Memory B cell (primary cell): ENCODE data around the gene CXCR4.
A peak's percentile ranks its signal among the peaks of the same experiment; 100 is the strongest.

Experiments
- ATAC-seq: fragments of 150-1000 bp; cut with Tn5 transposase; 2 replicates; pipeline ENCODE4 v1.10.0; 2021; ENCODE audit warnings: low read depth, mild to moderate bottlenecking, moderate library complexity
- DNase-seq, 2 donors: peaks; one replicate each; pipeline ENCODE4 v3.0.0; 2022; ENCODE audit warnings: low spot score in 2 of 2
- H3K27ac Mint-ChIP-seq: one replicate; pipeline ENCODE4 v1.8.0; 2022; ENCODE audit warnings: mild to moderate bottlenecking, moderate library complexity, mixed read lengths
- H3K27me3 Mint-ChIP-seq: one replicate; pipeline ENCODE4 v1.8.0; 2022; ENCODE audit warnings: mixed read lengths
- H3K36me3 Mint-ChIP-seq: one replicate; pipeline ENCODE4 v1.8.0; 2022; ENCODE audit warnings: mild to moderate bottlenecking, mixed read lengths
- H3K4me1 Mint-ChIP-seq: one replicate; pipeline ENCODE4 v1.8.0; 2022; ENCODE audit warnings: mixed read lengths
- H3K4me3 Mint-ChIP-seq: one replicate; pipeline ENCODE4 v1.8.0; 2022; ENCODE audit warnings: mild to moderate bottlenecking, moderate library complexity, mixed read lengths
- H3K9me3 Mint-ChIP-seq: one replicate; pipeline ENCODE4 v1.8.0; 2022; ENCODE audit warnings: mixed read lengths

The CXCR4 gene

DNA sequence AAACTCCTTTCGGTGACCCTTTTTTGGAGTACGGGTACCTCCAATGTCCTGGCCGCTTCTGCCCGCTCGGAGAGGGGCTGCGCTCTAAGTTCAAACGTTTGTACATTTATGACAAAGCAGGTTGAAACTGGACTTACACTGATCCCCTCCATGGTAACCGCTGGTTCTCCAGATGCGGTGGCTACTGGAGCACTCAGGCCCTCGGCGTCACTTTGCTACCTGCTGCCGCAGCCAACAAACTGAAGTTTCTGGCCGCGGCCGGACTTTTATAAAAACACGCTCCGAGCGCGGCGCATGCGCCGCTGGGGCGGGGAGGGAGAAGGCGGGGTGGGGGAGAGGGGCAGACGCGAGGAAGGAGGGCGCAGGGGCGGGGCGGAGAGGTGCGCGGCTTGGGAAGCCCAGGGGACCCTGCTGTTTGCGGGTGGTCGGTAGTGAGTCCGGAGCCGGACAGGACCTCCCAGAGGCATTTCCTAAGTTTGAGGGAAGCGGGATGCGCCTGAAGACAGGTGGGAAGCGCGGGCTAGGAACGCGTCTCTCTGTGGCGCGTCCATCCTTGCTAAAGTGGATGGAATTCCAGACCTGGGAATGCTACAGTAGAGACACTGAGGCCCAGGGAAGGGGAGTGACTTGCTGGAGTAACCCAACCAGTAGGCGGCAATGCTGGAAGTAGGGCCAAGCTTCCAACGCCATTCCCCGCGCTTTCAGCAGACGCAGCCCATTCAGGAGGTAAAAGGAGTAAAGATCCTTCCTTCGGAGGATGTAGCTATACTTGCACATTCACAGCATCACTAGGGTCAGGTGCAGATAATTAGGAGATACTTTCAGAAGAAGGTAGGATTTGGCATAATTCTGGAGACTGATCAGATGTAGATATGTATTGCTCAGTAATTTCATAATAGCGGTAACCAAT, at the start of gene CXCR4:
Gene CXCR4 (minus strand): TSS at position 241 of the 910 bp plus-strand sequence. CDS start 89 bp downstream, at position 152.
- Mint-ChIP-seq H3K27me3 (no peaks in the 10 kb centered on the region), H3K27ac (peak within 1 kb of the TSS; percentile 100), H3K9me3 (no peaks in the 10 kb centered on the region), H3K36me3 (peaks cover 26% of the 10 kb centered on the region), H3K4me1 (peaks cover 39% of the 10 kb centered on the region), H3K4me3 (peak within 1 kb of the TSS; percentile 95)
- DNase-seq = peak; percentile 98 to 99
- ATAC-seq = peak; percentile 37

DNA sequence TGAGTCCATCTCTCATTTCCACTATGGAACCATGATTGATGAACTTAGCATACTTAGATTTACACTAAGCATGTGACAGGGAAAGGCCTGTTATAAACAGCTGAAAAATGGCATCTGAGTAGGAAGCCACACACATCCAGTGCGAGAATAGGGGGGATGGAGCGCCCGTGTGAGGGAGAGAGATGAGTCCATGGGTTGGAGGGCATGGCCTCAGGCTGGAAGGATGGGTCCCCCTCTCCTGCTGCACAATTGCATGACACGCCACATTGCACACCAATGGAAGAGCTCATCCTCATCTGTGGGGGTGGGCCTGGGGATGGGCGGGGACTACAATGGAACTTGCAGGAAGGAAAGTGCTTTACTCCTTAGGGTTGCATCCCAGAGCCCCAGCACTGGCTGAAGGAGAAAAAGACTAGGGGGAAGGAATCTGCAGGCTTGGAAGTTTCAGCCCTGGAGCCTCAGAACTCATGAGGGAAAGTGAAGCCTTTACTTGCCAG, 46.4 kb upstream of the CXCR4 start:
- Mint-ChIP-seq H3K4me1 (peaks cover 32% of the 10 kb centered on the region), H3K27ac (no peak overlapping the region), H3K27me3 (no peaks in the 10 kb centered on the region), H3K36me3 (no peaks in the 10 kb centered on the region), H3K9me3 (no peaks in the 10 kb centered on the region), H3K4me3 (no peak overlapping the region)
- DNase-seq (no peak), ATAC-seq (no peak)

DNA sequence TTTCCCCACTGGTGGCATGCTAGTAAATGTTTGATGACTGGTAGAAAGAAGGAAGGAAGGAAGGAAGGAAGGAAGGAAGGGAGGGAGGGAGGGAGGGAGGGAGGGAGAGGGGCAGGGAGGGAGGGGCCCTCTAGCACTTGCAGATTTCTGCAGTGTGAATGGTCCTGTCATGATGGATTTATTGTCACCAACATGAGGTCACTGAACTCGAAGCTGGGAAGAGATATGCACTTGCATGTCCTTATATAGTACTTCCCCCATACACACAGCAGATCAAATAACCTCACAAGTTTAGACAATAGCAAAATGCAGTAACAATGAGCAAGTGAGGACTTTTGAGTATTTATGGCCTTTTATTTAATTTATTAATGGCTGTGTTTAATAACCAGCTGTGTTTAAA, 44.5 kb upstream of the CXCR4 start:
- no peak for DNase-seq
- H3K27me3 Mint-ChIP-seq = no peaks in the 10 kb centered on the region
- H3K4me3 Mint-ChIP-seq = no peak overlapping the region
- no peak for ATAC-seq
- peaks cover 28% of the 10 kb centered on the region for H3K4me1 Mint-ChIP-seq
- no peaks in the 10 kb centered on the region for H3K9me3 Mint-ChIP-seq
- no peak overlapping the region for H3K27ac Mint-ChIP-seq
- H3K36me3 Mint-ChIP-seq = peaks cover 2% of the 10 kb centered on the region

DNA sequence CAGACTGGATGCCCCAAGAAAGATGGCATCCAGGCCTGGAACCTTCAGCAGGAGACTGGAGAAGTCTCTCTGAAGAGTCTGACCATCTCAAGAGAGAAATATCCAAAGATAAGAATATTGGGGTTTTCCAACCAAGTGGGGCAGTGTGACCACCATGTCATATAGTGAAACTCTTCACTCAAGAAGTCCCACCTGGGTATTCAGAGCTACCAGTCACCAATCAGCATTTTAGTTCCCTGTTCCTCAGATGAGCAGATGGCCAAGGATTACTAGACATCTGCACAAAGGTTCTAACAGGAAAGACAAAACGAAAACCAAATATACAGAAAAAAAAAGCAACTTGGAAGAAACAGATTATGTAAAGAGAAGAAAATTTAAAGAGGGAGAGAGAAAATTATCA, 38.5 kb upstream of the CXCR4 start:
- Mint-ChIP-seq H3K9me3 (peaks cover 1% of the 10 kb centered on the region), H3K36me3 (peaks cover 2% of the 10 kb centered on the region), H3K27ac (no peak overlapping the region), H3K4me3 (no peak overlapping the region), H3K4me1 (peaks cover 23% of the 10 kb centered on the region), H3K27me3 (no peaks in the 10 kb centered on the region)
- ATAC-seq = peak; percentile 22
- DNase-seq = no peak

DNA sequence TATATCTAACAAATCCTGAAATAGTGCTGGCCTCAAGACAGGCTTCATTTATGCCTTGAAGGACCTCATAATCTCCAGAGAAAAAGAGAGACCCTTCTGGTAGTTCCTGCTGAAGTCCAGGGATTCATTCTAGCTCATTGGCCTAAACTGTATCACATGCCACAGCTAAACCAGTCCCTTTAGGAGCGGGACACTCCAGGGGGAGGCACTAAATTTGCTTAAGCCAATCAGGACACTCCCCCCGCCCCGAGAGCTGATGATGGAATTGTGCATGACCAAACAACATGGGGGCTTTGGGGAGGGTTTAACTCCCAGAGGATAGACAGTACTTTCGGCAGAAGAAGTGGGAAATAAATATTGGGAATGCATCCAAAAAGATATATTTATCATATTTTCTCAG, 36.4 kb upstream of the CXCR4 start:
- DNase-seq = no peak
- no peaks in the 10 kb centered on the region for H3K27me3 Mint-ChIP-seq
- peaks cover 2% of the 10 kb centered on the region for H3K36me3 Mint-ChIP-seq
- ATAC-seq = no peak
- peaks cover 24% of the 10 kb centered on the region for H3K4me1 Mint-ChIP-seq
- no peak overlapping the region for H3K27ac Mint-ChIP-seq
- H3K4me3 Mint-ChIP-seq = no peak overlapping the region
- H3K9me3 Mint-ChIP-seq = peaks cover 1% of the 10 kb centered on the region

DNA sequence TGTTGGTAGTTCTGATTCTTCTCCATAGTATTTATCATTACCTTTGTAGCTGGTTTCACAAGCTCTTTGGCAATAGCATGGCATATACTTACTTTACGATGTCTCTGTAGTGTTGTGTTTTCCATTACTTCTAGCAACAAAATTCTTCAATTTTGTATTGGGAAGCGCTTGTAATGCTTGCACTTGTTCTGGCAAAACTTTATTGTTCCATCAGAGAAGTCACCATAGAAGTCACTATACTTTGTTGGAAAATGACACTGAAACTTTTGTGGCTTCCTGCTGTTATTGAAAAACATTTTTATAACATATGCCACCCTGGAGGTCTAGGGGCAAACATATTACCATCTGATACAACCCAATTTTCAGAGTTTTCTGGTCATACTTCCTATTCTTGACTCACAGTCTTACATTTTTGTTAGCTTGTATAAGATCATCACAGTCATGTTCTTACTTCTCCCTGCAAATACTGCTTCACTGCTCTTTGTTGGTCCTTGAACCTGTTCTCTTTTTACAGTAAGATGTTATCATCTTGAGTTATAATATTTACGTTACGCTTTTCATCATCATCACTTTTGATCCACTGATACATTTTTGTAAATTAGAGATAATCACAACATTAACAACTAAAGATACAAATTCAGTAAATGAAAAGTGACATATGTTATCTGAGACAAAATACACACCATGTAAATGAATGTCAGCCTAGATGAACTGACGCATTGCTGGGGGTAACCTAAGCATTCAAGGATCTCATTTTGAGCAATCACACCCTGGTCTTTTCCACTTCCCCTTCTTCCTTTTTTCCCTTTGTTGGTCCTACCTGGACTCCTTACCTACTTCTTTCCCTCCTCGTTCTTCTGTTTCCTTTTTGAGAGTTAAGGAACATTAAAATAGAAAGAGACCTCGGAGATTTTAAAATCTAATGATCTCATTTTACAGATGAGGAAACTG, 33.3 kb upstream of the CXCR4 start:
- Mint-ChIP-seq H3K27me3 (no peaks in the 10 kb centered on the region), H3K4me3 (no peak overlapping the region), H3K4me1 (peaks cover 19% of the 10 kb centered on the region), H3K36me3 (no peaks in the 10 kb centered on the region), H3K27ac (peak overlapping the region; percentile 72), H3K9me3 (peaks cover 1% of the 10 kb centered on the region)
- DNase-seq (no peak), ATAC-seq (no peak)

DNA sequence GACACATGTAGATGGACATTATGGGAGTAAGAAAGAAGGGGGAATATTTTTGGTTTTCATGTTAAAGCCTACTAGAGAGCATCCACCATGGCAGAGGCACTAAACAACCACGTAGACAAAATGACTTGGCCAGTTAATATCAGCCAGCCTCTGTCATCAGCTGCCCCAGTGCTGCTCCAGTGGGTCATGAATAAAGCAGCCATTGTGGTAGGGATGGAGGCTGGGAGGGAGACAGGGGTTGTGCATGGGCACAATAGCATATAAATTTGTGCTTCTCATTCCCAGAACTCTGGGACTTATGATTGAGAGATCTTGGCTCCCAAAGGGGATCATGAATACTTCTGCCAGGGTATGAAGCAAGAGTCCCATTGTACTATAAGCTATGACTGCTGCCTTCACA, 31.1 kb upstream of the CXCR4 start:
- Mint-ChIP-seq H3K27ac (no peak overlapping the region), H3K4me3 (no peak overlapping the region), H3K4me1 (peaks cover 27% of the 10 kb centered on the region), H3K27me3 (no peaks in the 10 kb centered on the region), H3K9me3 (peaks cover 1% of the 10 kb centered on the region), H3K36me3 (no peaks in the 10 kb centered on the region)
- DNase-seq (no peak), ATAC-seq (no peak)

DNA sequence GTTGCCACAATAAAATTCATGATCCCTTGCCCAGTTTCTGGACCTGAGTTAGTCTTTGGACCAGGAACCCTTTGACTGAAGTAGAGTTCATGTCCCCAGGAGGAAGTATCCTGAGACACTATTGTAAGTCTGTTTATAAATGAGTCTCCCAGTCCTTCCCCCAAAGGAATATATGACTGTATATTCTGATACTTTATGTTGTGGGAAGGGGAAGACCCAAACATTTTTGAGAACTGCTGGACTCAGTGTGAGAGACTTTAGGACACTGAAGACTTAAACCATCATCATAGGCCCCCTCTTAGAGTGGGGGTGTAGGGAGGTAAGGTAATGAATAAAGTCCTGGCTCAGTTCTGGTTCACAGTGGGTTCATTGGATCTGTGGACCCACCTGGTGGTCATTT, 28.6 kb upstream of the CXCR4 start:
- Mint-ChIP-seq H3K4me3 (no peak overlapping the region), H3K4me1 (peaks cover 25% of the 10 kb centered on the region), H3K27me3 (no peaks in the 10 kb centered on the region), H3K9me3 (no peaks in the 10 kb centered on the region), H3K27ac (no peak overlapping the region), H3K36me3 (no peaks in the 10 kb centered on the region)
- ATAC-seq (no peak), DNase-seq (no peak)

DNA sequence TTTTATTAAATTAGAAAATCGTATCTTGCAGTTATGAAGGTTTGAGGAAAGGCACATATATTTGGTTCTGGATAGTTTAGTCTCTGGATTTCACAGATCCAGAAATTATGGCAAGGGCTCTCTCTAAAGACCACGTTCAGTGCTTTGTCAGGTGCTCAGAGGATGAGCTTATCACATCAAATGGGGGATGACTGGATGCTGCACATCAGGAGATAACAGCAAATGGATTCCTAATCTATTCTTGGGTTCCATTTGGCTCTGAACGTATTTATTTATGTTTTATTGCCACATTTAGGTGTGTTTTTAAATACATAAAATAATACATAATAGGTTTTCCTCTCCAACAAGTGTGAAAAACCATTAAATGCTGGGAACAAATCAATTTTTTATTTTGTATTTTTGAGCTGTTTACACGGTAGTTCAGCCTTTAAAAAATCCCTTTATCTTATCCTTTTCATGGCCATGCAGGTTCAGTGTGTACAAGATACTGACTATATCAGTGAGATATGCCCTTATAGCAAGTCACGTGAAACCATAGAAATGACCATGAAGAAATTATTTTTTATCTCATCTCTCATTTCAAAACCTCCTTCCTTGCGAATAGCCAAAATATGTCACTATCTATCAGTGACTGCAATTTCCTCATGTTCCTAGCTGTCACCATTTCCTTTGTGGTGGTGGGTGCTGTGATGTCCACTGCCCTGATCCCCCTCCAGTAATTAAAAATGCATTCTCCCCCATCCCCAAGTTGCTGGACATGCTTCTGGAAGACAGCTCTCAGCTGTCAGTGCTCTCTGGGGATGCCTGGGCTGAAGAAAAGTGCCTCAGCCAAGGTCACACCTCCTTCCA, 25.9 kb upstream of the CXCR4 start:
- H3K4me3 Mint-ChIP-seq = no peak overlapping the region
- no peaks in the 10 kb centered on the region for H3K27me3 Mint-ChIP-seq

DNA sequence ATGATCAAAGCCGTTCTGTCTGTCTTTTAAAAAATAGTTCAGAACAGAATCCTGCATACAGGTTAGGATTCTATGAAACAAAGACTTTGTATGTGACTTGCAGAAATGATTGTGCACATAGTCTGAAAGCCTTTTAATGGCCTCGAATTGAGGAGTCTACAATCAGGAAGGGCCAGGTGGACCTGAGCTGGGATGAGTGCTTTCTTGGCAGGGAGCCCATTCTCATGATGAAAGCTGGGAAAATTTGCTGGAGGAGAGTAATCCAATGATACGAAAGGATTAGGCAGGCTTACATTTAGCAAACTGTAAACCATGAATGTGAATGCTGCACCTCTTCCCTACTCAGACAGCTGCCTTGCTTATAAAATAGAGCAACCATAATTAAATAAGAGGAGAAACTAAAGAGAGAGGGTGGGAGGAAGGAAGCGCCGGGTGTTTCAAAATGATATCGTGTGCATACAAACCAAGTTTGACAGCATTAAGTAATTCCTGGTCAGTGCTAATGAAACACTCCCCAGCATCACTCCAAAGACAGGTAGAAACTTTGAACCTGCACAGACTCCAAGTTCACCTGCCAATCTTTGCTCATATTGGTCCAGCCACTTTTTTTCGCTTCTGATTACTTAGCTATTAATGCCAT, 23.7 kb upstream of the CXCR4 start:
- H3K4me3 Mint-ChIP-seq = no peak overlapping the region
- no peak for ATAC-seq

More for the DNA sequence above, 25.9 kb upstream of the CXCR4 start:
- no peaks in the 10 kb centered on the region for H3K9me3 Mint-ChIP-seq
- peak overlapping the region; percentile 72 for H3K27ac Mint-ChIP-seq
- DNase-seq (no peak), ATAC-seq (no peak)
- H3K36me3 Mint-ChIP-seq = no peaks in the 10 kb centered on the region
- peaks cover 25% of the 10 kb centered on the region for H3K4me1 Mint-ChIP-seq

DNA sequence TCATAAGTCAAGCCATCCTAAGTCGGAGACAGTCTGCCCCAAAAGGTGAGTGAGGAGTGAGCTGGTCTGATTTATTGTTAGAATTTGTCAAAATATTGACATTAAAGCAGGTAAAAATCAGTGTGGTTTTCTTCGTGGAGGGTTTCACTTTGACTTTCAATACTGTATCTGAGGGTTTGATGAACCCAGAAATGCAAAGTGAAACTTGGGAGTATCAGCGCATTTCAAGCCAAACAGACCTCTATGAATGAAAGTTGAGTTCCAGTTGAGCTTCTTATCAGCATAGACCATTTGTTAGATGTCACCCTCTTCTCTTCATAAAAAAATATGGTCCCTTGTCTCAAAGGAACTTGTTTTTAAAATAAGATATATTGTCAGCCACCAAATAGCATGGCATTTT, 21.7 kb upstream of the CXCR4 start:
- H3K27ac Mint-ChIP-seq = peak overlapping the region; percentile 98
- peak overlapping the region; percentile 59 for H3K4me3 Mint-ChIP-seq
- H3K36me3 Mint-ChIP-seq = no peaks in the 10 kb centered on the region
- peaks cover 55% of the 10 kb centered on the region for H3K4me1 Mint-ChIP-seq
- DNase-seq = peak in 1 of 2 donors; percentile 48
- ATAC-seq = peak; percentile 29
- no peaks in the 10 kb centered on the region for H3K9me3 Mint-ChIP-seq
- no peaks in the 10 kb centered on the region for H3K27me3 Mint-ChIP-seq

More for the DNA sequence above, 23.7 kb upstream of the CXCR4 start:
- H3K9me3 Mint-ChIP-seq = no peaks in the 10 kb centered on the region
- no peak overlapping the region for H3K27ac Mint-ChIP-seq
- no peaks in the 10 kb centered on the region for H3K36me3 Mint-ChIP-seq
- H3K27me3 Mint-ChIP-seq = no peaks in the 10 kb centered on the region
- no peak for DNase-seq
- peaks cover 46% of the 10 kb centered on the region for H3K4me1 Mint-ChIP-seq

DNA sequence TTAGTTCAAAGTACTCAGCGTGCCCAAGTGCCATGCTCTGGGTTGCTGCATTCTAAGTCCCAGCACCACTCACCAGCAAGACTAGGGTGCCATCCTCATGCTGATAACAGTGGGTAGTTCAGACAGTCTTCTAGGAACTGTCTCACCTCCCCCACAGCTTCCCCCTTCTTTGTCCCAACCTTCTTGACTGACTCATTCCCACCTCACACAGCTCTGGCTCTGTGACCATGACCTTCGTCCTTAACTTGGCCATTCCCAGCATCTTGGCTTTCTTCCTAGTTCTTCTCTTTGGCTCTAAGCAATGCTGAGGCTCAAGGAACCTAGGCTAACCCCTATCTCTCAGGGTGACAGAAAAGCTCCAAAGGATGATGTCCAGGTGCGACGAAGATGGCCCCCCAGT, 20.0 kb upstream of the CXCR4 start:
- Mint-ChIP-seq H3K4me1 (peaks cover 64% of the 10 kb centered on the region), H3K4me3 (peak overlapping the region; percentile 6), H3K36me3 (no peaks in the 10 kb centered on the region), H3K27ac (peak overlapping the region; percentile 98), H3K27me3 (no peaks in the 10 kb centered on the region), H3K9me3 (no peaks in the 10 kb centered on the region)
- DNase-seq (no peak), ATAC-seq (no peak)

DNA sequence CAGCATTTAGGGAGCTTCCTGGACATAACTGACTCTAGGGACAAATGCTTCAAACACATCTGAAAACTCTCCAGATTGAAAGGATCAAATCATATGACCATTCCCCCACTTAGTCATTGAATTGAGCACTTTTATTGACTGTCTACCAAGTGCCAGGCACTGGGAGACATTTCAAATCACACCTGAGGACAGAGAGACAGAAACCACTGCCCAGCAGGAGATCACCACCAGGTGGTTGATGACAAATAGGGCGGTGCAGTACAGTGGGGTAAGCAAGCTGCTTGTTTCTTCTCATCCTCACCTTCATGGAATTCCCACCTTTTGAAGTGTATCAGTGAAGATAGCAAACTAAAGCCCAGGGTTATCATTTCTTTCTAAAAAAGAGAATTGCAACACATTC, 19.0 kb upstream of the CXCR4 start:
- no peaks in the 10 kb centered on the region for H3K9me3 Mint-ChIP-seq
- peak overlapping the region; percentile 15 for H3K4me3 Mint-ChIP-seq
- peak in 1 of 2 donors; percentile 25 for DNase-seq
- H3K36me3 Mint-ChIP-seq = no peaks in the 10 kb centered on the region
- peak overlapping the region; percentile 98 for H3K27ac Mint-ChIP-seq
- no peaks in the 10 kb centered on the region for H3K27me3 Mint-ChIP-seq
- peaks cover 68% of the 10 kb centered on the region for H3K4me1 Mint-ChIP-seq
- no peak for ATAC-seq
